Epithelial cell of esophagus (primary cell): Measurements from ENCODE around the gene IPO7.

Source experiments
- DNase-seq: peaks from one replicate; pipeline ENCODE4 v3.0.0; 2010; ENCODE audit warnings: low read depth
- H3K4me3 ChIP-seq: 2 replicates; pipeline ENCODE4 v1.5.1; 2011; ENCODE audit warnings: mild to moderate bottlenecking, low read length, control low read depth
- CTCF ChIP-seq: IDR thresholded peaks from 2 replicates; pipeline ENCODE4 v1.5.1; 2011; ENCODE audit warnings: low read depth, mild to moderate bottlenecking, low read length, control low read depth, inconsistent platforms; ENCODE audit not compliant: insufficient read depth; ENCODE audit errors: missing control alignments

The IPO7 gene

DNA sequence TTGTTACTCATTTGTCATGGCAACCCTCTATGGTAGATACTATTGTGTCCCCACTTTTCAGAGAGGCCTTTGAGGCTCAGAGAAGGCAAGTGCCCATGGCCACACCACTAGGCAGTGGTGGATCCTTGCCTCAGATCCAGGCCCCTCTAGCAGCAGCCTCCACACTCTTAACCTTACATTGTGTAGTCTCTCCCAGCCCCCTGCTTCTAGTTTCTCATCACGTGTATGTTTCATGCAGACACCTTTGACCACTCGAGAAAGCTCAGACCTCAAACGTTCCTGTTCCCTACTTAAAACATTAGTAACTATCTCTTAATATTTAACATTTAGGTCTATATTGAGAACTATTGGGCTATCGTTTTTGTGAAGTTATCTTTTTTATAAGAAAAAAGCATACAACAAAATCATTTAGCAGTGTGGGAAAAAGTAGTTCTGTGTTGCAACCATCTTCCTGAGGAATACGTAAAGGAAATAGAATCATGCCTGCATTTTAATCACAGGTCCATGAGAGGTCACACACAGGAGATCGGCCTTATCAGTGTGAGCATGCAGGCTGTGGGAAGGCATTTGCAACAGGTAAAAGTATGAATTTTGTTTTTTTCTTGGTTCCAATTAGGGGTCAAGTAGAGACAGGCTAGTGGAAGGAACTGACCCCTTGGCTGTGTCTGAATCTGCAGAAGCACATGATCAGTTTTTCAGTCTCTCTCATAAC is 111.5 kb downstream of the IPO7 start:
- H3K4me3 ChIP-seq: no peak overlapping the region
- TF ChIP-seq CTCF: no peak
- no peak for DNase-seq
